CD4-positive, alpha-beta T cell treated with Interleukin-17A for 4 hours (primary cell): Measurements from ENCODE around the gene EXT2.

Experiments
- DNase-seq: peaks from one replicate; pipeline ENCODE4 v3.0.0-alpha.2; 2020; ENCODE audit warnings: mixed read lengths

Gene EXT2

DNA sequence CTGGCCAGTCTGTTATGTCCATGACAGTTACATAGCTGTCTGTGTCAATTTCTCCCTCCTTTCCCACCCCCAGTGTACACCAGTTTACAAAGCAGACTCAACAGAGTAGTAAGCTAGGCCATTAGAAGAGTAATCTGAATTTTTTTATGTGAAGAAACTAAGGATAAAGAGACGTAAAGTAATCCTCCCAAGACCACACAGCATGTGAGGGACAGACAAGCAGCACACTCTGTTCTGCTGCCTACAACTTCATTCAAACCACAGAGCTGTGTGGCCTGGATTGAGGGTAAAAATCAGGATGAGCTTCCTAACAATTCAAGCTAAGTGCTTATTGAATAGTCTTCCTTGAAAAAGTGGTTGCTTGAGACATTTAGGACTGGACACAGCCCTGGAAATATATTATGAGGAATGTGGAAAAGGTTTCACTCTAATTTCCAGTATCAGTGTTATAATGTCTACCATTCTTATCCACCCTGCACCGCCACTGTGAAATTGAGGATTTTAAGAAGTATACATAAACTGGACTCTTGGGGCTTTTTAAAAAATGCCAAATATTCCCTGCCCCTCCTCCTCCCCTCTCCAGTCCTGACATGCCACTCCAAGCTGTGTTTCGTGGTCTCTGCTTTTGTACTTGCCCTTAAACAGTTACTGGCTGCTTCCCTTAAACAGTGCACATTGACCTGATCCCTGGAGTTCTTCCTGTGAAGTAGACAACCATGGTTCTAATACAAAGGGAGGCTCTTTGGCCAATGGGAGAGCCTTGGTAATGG, 40.9 kb downstream of the EXT2 start:
- DNase-seq = no peak

GRCh38 chr11:44137057-44137456, 41.6 kb downstream of the EXT2 start:
- no peak for DNase-seq

DNA sequence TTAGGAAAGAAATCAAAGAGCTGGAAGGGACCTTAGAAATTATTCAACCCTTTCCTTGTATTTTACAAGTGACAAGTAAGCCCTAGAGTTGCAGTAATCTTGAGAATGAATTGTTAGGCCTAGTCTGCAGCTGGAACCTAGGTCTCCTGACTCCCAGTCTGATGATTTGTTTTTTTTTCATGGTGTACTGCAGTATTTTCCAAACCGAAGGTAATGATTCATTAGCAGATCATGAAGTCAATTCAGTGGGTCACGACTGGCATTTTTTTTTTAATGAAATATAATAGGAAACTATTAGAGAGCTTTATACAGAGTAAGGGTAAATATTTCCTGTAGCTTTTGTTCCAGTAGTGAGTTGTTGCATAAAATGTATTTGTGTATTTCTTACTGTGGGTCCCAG, 42.8 kb downstream of the EXT2 start:
- DNase-seq = no peak

GRCh38 chr11:44138980-44139379, 43.5 kb downstream of the EXT2 start:
- DNase-seq = no peak

- no peak for DNase-seq
Measured at GRCh38 chr11:44139565-44140330, 44.3 kb downstream of the EXT2 start.

DNA sequence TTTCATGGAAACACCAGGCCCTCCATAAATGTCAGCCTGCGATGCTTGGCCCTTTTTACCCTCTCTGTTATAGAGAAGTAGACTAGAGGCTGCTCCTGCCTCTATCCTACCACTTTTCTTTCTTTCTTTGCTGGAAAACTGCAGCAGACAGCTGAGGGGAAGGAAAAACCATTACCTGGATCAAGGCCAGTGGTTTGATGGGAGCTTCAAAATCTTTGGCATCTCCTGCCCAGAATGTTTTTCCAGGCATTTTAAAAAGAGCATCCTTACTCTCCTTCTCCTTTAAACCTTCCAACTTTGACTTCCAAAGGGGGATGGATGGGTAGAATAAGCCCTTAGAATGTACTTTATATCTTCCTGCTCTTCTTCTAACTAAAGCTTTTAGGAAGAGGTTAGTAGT, 44.9 kb downstream of the EXT2 start:
- DNase-seq = no peak

DNA sequence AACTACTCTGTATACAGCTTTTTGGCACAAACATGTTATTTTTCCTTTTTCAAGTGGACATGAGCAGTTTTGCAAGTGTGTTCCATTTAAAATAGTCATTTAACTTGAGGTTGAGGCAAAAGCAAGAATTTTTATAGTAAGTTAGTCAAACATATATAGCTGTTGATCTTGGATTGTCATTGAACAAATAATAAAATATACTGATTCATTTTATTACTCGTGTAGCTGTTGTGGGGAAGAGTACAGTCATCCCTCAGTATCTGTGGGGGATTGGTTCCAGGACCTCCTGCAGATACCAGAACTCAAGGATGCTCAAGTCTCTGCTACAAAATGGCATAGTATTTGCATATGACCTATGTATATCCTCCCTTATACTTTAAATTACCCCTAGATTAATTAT, 45.3 kb downstream of the EXT2 start:
- no peak for DNase-seq

GRCh38 chr11:44143987-44144909, 48.8 kb downstream of the EXT2 start:
- DNase-seq = no peak

GRCh38 chr11:44145011-44145775, 49.7 kb downstream of the EXT2 start:
- DNase-seq = no peak

- DNase-seq = no peak
Measured at GRCh38 chr11:44146931-44147330, 51.5 kb downstream of the EXT2 start.

GRCh38 chr11:44147751-44148150, 52.3 kb downstream of the EXT2 start:
- no peak for DNase-seq

DNA sequence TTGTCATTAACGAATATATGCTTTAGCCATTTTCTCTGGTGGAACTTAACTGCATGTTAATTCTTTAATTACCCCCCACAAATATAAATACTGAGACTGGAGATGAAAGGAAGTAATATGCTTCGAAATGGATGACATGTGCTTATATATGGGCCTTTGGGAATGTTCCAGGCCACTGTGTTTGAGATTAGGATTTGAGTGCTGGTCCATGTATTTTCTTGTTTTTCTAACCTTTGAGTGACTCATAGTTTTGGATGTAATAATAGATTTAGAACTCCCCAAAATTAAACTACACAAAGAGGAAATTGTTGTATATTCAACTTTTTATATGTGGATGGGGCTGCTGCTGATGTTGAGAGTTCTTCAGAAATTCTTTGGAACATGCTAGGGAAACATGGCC, 54.2 kb downstream of the EXT2 start:
- DNase-seq = no peak

- DNase-seq = no peak
Measured at GRCh38 chr11:44150401-44150800, 54.9 kb downstream of the EXT2 start.

- DNase-seq = no peak
Measured at GRCh38 chr11:44157019-44157418, 61.5 kb downstream of the EXT2 start.

DNA sequence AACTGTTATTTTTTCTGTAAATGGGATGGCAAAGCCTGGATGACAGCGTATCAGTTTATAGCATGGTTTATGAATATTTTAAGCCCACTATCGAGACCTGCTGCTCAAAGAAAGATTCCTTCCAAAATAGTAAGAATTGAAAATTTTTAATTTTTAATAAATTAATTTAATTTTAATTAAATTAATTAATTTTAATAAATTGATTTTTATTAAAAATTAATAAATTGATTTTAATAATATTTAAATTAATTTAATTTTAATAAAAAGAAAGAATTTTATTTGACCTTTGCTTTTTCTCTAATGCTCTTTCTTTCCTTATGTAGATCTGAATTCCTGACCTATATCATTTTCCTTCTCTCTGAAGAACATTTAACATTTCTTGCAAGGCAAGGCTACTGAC, 62.9 kb downstream of the EXT2 start:
- DNase-seq = no peak

DNA sequence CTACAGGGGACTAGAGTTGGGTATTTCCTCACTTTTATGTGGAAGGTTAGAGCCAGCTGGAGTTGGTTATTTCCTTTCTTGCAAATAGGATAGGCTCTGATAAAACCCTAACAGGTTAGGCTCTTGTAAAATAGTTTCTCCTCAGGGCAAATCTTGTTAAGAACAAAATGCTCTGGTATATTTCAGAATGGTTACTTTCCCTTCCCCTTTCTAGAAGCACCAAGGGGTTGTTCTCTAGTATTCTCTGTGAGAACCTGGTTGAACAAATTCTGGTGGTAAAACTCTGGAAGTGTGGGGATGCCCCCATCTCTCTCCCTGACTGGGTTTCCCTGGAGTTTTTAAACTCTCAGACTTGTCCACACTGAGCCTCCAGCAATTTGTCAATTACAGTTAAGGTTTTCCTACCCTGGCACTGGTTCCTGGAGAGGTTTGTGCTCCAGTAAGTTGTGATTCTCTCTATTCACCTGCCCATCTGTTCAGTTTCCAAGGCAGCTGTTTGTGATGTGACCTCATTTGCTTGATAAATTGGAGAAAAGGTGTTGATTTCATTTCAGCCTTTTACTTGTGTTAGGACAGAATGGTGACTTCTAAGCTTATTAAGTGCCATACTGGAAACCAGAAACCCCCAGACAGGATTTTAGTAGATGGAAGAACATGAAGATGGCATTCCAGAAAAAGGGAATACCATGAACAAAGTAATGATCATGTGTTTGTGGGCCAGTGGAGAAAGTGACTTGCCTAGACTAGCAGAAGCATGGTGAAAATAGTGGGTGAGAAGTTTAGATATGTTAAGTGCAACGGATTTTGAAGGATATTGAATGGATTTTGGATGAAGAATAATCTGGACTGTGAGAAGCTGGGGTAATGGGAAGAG, 64.6 kb downstream of the EXT2 start:
- no peak for DNase-seq

DNA sequence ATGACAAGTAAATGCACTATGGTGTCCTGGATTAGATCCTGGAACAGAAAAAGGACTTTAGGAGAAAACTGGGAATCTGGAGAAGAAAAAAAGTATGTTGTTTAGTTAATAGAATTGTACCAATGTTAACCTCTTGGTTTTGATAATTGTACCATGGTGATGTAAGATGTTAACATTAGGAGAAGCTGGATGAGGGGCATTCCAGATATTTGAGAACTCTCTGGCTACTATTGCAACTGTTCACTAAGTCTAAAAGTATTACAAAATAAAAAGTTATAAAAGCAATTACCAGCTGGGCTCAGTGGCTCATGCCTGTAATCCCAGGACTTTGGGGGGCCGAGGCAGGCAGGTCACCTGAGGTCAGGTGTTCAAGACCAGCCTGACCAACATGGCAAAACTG, 66.5 kb downstream of the EXT2 start:
- DNase-seq = no peak

DNA sequence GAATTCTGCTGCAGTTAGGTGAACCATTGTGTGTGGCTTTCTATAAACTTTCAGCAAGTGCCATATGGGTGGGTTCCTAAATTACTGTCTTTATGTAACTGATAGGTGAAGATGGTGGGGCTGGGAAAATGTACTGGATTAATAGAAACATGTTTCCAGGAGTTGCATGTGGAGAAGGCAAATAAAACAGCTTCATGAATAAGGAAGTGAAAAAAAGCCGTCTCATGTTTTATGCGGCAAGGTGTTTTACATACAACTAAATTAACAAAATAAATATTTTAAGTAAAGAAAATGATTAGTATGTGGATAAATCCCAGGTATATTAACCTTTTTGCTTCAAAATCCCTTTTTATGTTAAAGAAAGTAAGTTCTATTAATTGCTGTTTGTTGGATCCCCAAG, 67.2 kb downstream of the EXT2 start:
- DNase-seq = no peak

- no peak for DNase-seq
Measured at GRCh38 chr11:44165432-44165831, 70.0 kb downstream of the EXT2 start.

DNA sequence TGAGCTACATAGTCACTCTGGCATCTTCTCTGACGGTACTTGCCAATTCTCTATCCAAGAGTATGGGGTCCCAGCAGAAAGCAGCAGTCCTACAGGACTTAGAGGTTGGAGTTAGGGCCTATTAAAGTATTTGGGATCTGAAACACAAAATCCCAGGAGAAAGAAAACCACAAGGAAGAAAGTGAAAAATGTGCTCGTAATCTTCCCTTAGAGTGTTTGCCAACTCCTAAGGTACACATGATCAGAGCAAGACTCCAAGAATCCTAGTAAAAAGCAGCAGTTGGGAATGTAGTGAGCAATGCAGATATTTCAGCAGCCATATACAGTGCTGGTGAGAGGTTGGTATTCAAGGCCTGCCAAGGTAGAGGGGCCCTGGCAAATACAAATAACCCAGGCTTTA, 71.6 kb downstream of the EXT2 start:
- no peak for DNase-seq

DNA sequence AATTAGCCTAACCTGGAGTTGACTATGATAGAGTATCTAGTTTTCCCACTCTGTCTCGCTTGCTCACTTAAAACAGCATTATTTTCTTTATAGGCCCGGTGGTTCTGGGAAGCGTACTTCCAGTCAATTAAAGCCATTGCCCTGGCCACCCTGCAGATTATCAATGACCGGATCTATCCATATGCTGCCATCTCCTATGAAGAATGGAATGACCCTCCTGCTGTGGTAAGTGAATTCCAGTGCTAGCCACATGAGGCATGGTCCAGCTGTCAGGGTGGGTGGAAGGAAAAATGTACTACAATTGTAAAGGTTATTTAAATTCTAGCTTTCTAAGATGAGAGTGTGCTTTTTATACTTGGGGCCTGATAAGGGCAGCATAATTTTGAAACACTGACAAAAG, 76.0 kb downstream of the EXT2 start:
- DNase-seq = no peak

DNA sequence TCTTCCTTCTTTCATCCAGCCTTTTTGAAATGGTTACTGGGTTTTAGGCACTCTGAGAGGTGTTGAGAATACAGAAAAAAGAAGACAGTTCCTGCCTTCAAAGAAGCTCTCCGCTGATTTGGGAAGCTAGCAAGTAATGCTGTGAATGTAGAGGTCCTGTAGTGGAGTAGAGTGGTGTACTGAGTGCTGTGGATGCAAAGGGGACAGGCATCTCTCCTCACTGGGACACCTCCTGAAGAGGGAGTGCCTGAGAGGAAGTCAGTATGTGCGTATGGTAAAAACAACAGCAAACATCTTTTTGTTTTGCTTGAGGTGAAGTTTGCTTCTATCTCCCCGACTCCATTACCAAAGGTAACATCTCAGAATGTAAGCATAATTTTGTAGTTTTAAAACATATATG, 77.5 kb downstream of the EXT2 start:
- no peak for DNase-seq
